Bronchial epithelial cell (primary cell): ENCODE measurements around the gene VWA5B1. TPM values are rescaled to one million over a fixed set of nuclear protein-coding genes. Genes with fewer than 3 reads are reported as not detected.
A peak's percentile ranks its signal among the peaks of the same experiment; 100 is the strongest.

Experiments used
- DNase-seq: peaks from one replicate; pipeline ENCODE4 v3.0.0-alpha.2; 2010; ENCODE audit warnings: low read depth
- FAIRE-seq: peaks from 2 replicates; lab custom pipeline; 2011; peaks lifted over from hg19 to GRCh38; lab: Jason Lieb, UNC
- H3K27me3 ChIP-seq: 2 replicates; pipeline ENCODE4 v1.5.1; 2011; ENCODE audit warnings: low read length; ENCODE audit not compliant: control insufficient read depth, insufficient read depth
- H3K36me3 ChIP-seq: 2 replicates; pipeline ENCODE4 v1.5.1; 2011; ENCODE audit warnings: low read length; ENCODE audit not compliant: control insufficient read depth, insufficient read depth
- H3K4me3 ChIP-seq: 2 replicates; pipeline ENCODE4 v1.5.1; 2011; ENCODE audit warnings: mild to moderate bottlenecking, low read depth, low read length, control low read depth
- total RNA-seq: library from RNA; depleted of rRNA; stranded (reverse); fragments of >200 nt; gene quantifications from 2 replicates; pipeline ENCODE4 v1.2.1, GENCODE V29; 2014
- TF ChIP-seq, protein P1 (sequence below): IDR thresholded peaks from 2 replicates; pipeline ENCODE4 v1.5.1; 2011; ENCODE audit warnings: mild to moderate bottlenecking, moderate library complexity, low read length, control low read depth, inconsistent platforms; ENCODE audit not compliant: insufficient read depth, severe bottlenecking

VWA5B1 gene
- total RNA-seq, 1 donor from 2014 or later, result not detected

- DNase-seq, result peak; percentile 27
- Histone ChIP-seq H3K36me3 (no peaks in the 10 kb centered on the region), H3K4me3 (no peak overlapping the region), H3K27me3 (no peaks in the 10 kb centered on the region)
- FAIRE-seq, result no peak
- TF ChIP-seq, protein P1, sequence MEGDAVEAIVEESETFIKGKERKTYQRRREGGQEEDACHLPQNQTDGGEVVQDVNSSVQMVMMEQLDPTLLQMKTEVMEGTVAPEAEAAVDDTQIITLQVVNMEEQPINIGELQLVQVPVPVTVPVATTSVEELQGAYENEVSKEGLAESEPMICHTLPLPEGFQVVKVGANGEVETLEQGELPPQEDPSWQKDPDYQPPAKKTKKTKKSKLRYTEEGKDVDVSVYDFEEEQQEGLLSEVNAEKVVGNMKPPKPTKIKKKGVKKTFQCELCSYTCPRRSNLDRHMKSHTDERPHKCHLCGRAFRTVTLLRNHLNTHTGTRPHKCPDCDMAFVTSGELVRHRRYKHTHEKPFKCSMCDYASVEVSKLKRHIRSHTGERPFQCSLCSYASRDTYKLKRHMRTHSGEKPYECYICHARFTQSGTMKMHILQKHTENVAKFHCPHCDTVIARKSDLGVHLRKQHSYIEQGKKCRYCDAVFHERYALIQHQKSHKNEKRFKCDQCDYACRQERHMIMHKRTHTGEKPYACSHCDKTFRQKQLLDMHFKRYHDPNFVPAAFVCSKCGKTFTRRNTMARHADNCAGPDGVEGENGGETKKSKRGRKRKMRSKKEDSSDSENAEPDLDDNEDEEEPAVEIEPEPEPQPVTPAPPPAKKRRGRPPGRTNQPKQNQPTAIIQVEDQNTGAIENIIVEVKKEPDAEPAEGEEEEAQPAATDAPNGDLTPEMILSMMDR, result no peak
Measured at GRCh38 chr1:20356850-20357459, 66.3 kb downstream of the VWA5B1 start.

- FAIRE-seq (no peak), DNase-seq (no peak)
- H3K36me3 ChIP-seq, result no peaks in the 10 kb centered on the region
- no peaks in the 10 kb centered on the region for H3K27me3 ChIP-seq
- TF ChIP-seq, protein P1, result no peak
- H3K4me3 ChIP-seq, result no peak overlapping the region
Measured at GRCh38 chr1:20357796-20358195, 67.1 kb downstream of the VWA5B1 start.

DNA sequence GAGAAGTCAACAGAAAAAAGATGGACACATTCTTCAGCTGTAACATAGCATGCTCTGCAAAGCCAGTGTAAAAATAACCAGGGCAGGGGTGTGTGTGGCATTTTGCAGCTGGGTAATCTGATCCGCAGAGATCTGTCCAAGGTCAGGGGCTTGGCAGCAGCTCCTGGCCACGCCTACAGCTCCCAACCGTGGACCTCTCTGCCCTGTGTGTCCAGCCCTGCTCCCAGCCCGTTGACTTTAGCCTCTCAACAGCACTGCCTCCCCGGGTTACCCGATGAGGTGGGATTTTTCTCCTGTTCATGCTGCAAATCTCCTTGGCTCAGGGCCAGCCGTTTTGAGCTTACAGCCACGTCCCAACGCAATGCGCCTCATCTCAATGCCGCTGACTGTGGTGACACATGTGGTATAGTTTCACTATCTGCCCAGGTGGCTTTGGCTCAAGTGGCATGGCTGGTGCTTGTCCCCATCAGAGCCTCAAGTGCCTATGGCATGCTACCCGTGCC lies 68.1 kb downstream of the VWA5B1 start:
- FAIRE-seq, result no peak
- Histone ChIP-seq H3K4me3 (no peak overlapping the region), H3K36me3 (no peaks in the 10 kb centered on the region), H3K27me3 (no peaks in the 10 kb centered on the region)
- TF ChIP-seq, protein P1, result no peak
- no peak for DNase-seq

DNA sequence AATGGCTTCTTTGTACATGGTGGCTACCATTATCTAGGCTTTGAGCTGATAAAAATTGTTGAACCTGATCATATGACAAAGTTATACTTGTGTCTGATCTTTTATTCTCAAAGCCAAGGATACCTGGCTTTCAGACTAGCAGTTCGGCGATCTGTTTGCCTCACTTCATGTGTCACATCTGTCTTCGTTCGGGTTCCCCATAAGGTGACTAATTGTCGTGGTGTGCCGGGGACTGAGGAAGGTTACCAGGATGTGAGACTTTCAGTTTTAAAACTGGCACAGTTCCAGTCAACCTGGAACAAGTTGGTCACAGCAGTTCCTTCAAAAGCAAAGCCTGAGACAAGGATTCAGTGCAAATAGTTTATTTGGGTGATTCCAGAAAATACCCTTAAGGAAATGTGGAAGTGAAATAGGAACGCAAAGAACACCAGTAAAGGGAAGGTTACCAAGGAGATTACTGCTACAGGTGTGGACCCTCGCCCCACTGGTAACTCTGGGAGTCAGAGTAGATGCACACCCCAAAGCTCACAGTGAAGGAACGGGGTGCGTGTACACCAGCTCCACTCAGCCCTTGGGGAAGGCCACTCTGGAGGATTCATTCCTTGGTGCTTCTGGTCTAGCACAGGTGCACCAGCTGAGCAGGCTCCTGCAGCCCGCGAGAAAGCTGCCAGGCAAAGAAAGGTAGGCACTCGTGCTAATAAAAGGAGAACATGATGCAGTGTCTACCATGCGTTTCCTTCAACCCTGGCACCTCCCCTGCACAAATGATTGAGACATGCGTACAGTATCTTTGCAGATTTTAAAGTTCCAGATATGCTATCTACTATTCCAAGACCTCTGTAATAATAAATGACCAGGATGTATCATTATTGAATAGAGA lies 69.0 kb downstream of the VWA5B1 start:
- Histone ChIP-seq H3K4me3 (no peak overlapping the region), H3K27me3 (peaks cover under 1% of the 10 kb centered on the region), H3K36me3 (no peaks in the 10 kb centered on the region)
- TF ChIP-seq, protein P1, result no peak
- FAIRE-seq (no peak), DNase-seq (no peak)

- no peaks in the 10 kb centered on the region for H3K36me3 ChIP-seq
- FAIRE-seq (no peak), DNase-seq (no peak)
- H3K4me3 ChIP-seq, result no peak overlapping the region
- H3K27me3 ChIP-seq, result peaks cover 10% of the 10 kb centered on the region
- TF ChIP-seq, protein P1, result no peak
Measured at GRCh38 chr1:20361401-20361800, 70.7 kb downstream of the VWA5B1 start.
